Measurements from ENCODE around the gene BCL11A.

DNA sequence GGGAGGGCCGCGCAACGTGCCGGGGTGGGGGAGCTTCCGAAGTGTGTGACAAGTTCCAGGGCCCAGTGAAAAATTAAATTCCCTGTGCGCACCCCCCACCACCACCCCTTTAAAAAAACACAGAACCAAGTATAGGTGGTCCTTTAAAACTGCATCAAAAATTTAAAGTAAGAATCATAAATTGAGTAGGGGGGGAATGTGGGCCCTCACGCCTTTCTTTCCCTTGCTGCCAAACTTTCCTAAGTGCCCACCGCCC, 2.5 kb downstream of the BCL11A start:
- TF ChIP-seq, protein P1, sequence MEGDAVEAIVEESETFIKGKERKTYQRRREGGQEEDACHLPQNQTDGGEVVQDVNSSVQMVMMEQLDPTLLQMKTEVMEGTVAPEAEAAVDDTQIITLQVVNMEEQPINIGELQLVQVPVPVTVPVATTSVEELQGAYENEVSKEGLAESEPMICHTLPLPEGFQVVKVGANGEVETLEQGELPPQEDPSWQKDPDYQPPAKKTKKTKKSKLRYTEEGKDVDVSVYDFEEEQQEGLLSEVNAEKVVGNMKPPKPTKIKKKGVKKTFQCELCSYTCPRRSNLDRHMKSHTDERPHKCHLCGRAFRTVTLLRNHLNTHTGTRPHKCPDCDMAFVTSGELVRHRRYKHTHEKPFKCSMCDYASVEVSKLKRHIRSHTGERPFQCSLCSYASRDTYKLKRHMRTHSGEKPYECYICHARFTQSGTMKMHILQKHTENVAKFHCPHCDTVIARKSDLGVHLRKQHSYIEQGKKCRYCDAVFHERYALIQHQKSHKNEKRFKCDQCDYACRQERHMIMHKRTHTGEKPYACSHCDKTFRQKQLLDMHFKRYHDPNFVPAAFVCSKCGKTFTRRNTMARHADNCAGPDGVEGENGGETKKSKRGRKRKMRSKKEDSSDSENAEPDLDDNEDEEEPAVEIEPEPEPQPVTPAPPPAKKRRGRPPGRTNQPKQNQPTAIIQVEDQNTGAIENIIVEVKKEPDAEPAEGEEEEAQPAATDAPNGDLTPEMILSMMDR (conservative IDR thresholded peaks at IDR 0.05; ENCODE audit: low read depth, low read length) = no peak
- TF ChIP-seq EZH2 (IDR thresholded peaks at IDR 0.05; ENCODE audit: borderline replicate concordance, low read depth, low read length, poor library complexity, severe bottlenecking) = peak; percentile 55

Measured in A673 (cell line).